GM23248 (cell line): ENCODE data around the gene VAMP2.

Experiments
- EZH2 ChIP-seq: fragments of 200-600 bp; sonication (generic); IDR thresholded peaks from 2 replicates; pipeline ENCODE4 v1.6.1; 2018; ENCODE audit warnings: antibody characterized with exemption, mild to moderate bottlenecking; ENCODE audit not compliant: insufficient read depth, poor library complexity, severe bottlenecking
- EZH2phosphoT487 ChIP-seq: fragments of 200-600 bp; sonication (generic); IDR thresholded peaks from 2 replicates; pipeline ENCODE4 v1.6.1; 2018; ENCODE audit warnings: antibody characterized with exemption, moderate library complexity, mild to moderate bottlenecking, low read depth; ENCODE audit not compliant: insufficient read depth

DNA sequence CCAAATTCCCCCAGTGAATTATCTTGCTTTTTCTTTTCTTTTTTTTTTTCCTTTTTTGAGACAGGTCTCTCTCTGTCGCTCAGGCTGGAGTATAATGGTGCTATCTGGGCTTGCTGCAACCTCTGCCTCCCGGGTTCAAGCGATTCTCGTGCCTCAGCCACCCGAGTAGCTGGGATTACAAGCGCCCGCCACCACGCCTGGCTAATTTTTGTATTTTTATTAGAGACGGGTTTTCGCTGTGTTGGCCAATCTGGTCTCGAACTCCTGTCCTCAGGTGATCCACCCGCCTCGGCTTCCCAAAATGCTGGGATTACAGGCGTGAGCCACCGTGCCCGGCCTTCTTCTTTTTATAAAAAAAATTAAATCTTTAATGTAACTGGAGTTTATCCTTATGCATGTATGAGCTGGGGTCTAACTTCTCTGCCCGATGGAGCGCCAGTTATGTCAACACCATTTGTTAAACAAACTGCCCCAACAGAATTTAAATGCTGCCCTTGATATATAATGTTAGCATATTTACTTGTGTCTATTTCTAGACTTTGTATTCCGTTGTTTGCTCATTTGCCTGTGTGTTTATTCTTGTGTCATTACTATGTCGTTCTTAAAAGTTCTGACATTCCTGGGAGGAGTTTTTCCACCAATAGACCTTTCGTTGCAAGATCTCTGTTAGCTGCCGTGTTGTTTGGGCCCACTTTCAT is 48.2 kb upstream of the VAMP2 start:
- TF ChIP-seq EZH2 (no peak), EZH2phosphoT487 (no peak)
